ENCODE results near the gene SLC4A5.

GRCh38 chr2:74343316-74343715 is at the start of gene SLC4A5:
- TF ChIP-seq CTCF (IDR thresholded peaks at IDR 0.05), result no peak
- TF ChIP-seq POLR2A (IDR thresholded peaks at IDR 0.05), result no peak

Data from esophagus squamous epithelium (tissue), 4 donors.